ENCODE measurements around the gene DNAJC21. TPM values are rescaled to one million over a fixed set of nuclear protein-coding genes. Genes with fewer than 3 reads are reported as not detected.
A peak's percentile ranks its signal among the peaks of the same experiment; 100 is the strongest.

DNAJC21 gene
- total and polyA plus RNA-seq, 9 of the 15 experiments (the other 6 are each of a cell fraction or from before 2014, with no cell fraction given), result 26.6 to 105 (median 70.7) TPM

DNA sequence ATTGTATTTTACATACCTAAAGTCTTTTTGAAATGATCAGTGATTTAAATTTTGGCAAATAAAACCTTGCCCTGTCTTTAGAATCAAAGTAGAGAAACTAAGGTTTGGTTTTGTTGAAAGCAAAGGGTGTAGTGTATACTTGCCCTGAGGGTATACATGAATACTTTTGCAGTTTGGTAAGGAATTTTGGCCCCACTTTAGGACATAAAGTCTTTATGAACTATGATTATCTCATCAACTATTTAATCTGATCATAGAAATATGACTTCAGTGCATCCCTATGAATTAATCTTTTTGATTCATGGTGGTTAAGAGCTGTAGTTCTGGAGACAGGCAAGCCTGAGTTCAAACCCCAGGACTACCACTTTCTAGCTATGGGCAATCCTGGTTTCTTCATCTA, 31.7 kb upstream of the DNAJC21 start:
- no TSS peak for BruUV-seq (replicated peaks)
- Histone ChIP-seq H3K9me3 (replicated peaks; ENCODE audit: control insufficient read depth, insufficient read depth, low read depth, low read length) (no peaks in the 10 kb centered on the region), H3K27ac (ENCODE audit: extremely low read depth, low read depth, low read length) (no peak overlapping the region), H3K9ac (ENCODE audit: insufficient read depth in 1 of 2, low read depth in 2 of 2, low read length in 2 of 2) (no peak overlapping the region), H2AFZ (ENCODE audit: low read depth, low read length) (no peak overlapping the region), H3K4me3 (no peak overlapping the region), H3K36me3 (ENCODE audit: control insufficient read depth, insufficient read depth, low read length) (peaks cover 3% of the 10 kb centered on the region; the same call in 2 of the 3 replicates), H3K9me1 (ENCODE audit: control insufficient read depth, insufficient read depth, low read length) (no peaks in the 10 kb centered on the region), H3K4me1 (replicated peaks in 1 of 2; ENCODE audit: control insufficient read depth in 2 of 2, insufficient read depth in 2 of 2, low read length in 2 of 2) (peaks cover 6 to 16% of the 10 kb centered on the region in 2 experiments), H4K20me1 (replicated peaks; ENCODE audit: control insufficient read depth, insufficient read depth, low read length) (no peaks in the 10 kb centered on the region), H3K4me2 (ENCODE audit: insufficient read depth, low read length) (no peak overlapping the region), H3K27me3 (ENCODE audit: control insufficient read depth in 2 of 2, insufficient read depth in 2 of 2, low read length in 2 of 2) (no peaks in the 10 kb centered on the region), H3K79me2 (ENCODE audit: control insufficient read depth, insufficient read depth, low read length) (no peaks in the 10 kb centered on the region)
- ATAC-seq (no peak), FAIRE-seq (no peak), DNase-seq (ENCODE audit: extremely low read depth in 1 of 4, low spot score in 3 of 4) (no peak)
- CTCF ChIA-PET (ENCODE audit: low intra/inter-chr PET ratio), result interaction anchor here (0.5 to 2.5 kb wide), 6 partner anchors 359 to 930 kb away, joined by 3 to 38 read pairs (median 10); no protein-coding TSS in a partner anchor
- intact Hi-C loops (cut with micrococcal nuclease) (loop anchor here (1.0 to 5.0 kb wide), 9 partner anchors 65 to 423 kb away; no protein-coding TSS in a partner anchor), in situ Hi-C loops (cut with MboI) (loop anchor here (10.0 kb wide), 1 partner anchor 413 kb away; no protein-coding TSS in a partner anchor)
- TF ChIP-seq RFX7 (CRISPR knock-in tag; IDR thresholded peaks at IDR 0.05), result no peak
- TF ChIP-seq, protein P1, sequence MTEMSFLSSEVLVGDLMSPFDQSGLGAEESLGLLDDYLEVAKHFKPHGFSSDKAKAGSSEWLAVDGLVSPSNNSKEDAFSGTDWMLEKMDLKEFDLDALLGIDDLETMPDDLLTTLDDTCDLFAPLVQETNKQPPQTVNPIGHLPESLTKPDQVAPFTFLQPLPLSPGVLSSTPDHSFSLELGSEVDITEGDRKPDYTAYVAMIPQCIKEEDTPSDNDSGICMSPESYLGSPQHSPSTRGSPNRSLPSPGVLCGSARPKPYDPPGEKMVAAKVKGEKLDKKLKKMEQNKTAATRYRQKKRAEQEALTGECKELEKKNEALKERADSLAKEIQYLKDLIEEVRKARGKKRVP (CRISPR knock-in tag; IDR thresholded peaks at IDR 0.05), result no peak
- TF ChIP-seq, protein P2, sequence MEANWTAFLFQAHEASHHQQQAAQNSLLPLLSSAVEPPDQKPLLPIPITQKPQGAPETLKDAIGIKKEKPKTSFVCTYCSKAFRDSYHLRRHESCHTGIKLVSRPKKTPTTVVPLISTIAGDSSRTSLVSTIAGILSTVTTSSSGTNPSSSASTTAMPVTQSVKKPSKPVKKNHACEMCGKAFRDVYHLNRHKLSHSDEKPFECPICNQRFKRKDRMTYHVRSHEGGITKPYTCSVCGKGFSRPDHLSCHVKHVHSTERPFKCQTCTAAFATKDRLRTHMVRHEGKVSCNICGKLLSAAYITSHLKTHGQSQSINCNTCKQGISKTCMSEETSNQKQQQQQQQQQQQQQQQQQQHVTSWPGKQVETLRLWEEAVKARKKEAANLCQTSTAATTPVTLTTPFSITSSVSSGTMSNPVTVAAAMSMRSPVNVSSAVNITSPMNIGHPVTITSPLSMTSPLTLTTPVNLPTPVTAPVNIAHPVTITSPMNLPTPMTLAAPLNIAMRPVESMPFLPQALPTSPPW (CRISPR knock-in tag; IDR thresholded peaks at IDR 0.05), result 0 out of 2 replicates have a peak, but pooled peaks have one; percentile 4
- no peak for TF ChIP-seq JUN (IDR thresholded peaks at IDR 0.05; ENCODE audit: borderline replicate concordance, low read depth, low read length)
- TF ChIP-seq JUN (CRISPR knock-in tag; IDR thresholded peaks at IDR 0.05; ENCODE audit: borderline replicate concordance), result no peak
- no peak for TF ChIP-seq PHF21A (IDR thresholded peaks at IDR 0.05; ENCODE audit: borderline replicate concordance, low read depth)
- TF ChIP-seq, protein P3, sequence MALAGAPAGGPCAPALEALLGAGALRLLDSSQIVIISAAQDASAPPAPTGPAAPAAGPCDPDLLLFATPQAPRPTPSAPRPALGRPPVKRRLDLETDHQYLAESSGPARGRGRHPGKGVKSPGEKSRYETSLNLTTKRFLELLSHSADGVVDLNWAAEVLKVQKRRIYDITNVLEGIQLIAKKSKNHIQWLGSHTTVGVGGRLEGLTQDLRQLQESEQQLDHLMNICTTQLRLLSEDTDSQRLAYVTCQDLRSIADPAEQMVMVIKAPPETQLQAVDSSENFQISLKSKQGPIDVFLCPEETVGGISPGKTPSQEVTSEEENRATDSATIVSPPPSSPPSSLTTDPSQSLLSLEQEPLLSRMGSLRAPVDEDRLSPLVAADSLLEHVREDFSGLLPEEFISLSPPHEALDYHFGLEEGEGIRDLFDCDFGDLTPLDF (CRISPR knock-in tag; IDR thresholded peaks at IDR 0.05), result no peak
- TF ChIP-seq ZNF583 (CRISPR knock-in tag; IDR thresholded peaks at IDR 0.05), result no peak
- POLR2A ChIA-PET, result interaction anchor here (0.7 to 1.8 kb wide), 4 partner anchors 8 to 370 kb away, joined by 3 to 4 read pairs (median 3); no protein-coding TSS in a partner anchor
